ENCODE measurements around the gene RNF223. TPM values are rescaled to one million over a fixed set of nuclear protein-coding genes. Genes with fewer than 3 reads are reported as not detected.

RNF223 gene
- total RNA-seq, 1 experiment from 2014 or later, result 6.3 TPM

- Histone ChIP-seq H3K27me3 (ENCODE audit: insufficient read depth, low read length) (no peaks in the 10 kb centered on the region), H2AFZ (ENCODE audit: low read depth, low read length, poor library complexity, severe bottlenecking) (no peak overlapping the region), H4K20me1 (ENCODE audit: insufficient read depth) (no peaks in the 10 kb centered on the region), H3K9me2 (ENCODE audit: insufficient read depth) (no peaks in the 10 kb centered on the region), H3K27ac (ENCODE audit: low read depth, low read length) (no peak overlapping the region), H3K79me2 (ENCODE audit: insufficient read depth, low read length) (no peaks in the 10 kb centered on the region), H3K36me3 (ENCODE audit: control insufficient read depth in 1 of 2, insufficient read depth in 2 of 2, low read length in 2 of 2) (no peaks in the 10 kb centered on the region), H3K4me3 (replicated peaks in 1 of 2; ENCODE audit: low read depth in 1 of 2, low read length in 2 of 2) (no peak overlapping the region), H3K4me2 (ENCODE audit: low read length) (no peak overlapping the region), H3K9ac (ENCODE audit: low read length) (no peak overlapping the region), H3K9me3 (ENCODE audit: control insufficient read depth in 1 of 2, insufficient read depth in 1 of 2, low read depth in 1 of 2, low read length in 2 of 2) (no peaks in the 10 kb centered on the region), H3K4me1 (ENCODE audit: control insufficient read depth in 1 of 2, insufficient read depth in 2 of 2, low read length in 2 of 2) (peaks cover 10 to 18% of the 10 kb centered on the region in 2 experiments)
- CTCF ChIA-PET, result no interaction called here
- no peak for ATAC-seq
- no peak for DNase-seq (ENCODE audit: low read depth, low spot score)
- RAD21 ChIA-PET (ENCODE audit: low non-redundant PET in 1 of 2, low total read pairs in 2 of 2, uncharacterized antibody in 2 of 2, unreplicated experiment in 2 of 2), result no interaction called here
- POLR2A ChIA-PET, result no interaction called here
- no peak for TF ChIP-seq EZH2phosphoT487 (IDR thresholded peaks at IDR 0.05; ENCODE audit: borderline replicate concordance)
- no peak for TF ChIP-seq ATF3 (IDR thresholded peaks at IDR 0.05)
- TF ChIP-seq POLR2A (IDR thresholded peaks at IDR 0.05; ENCODE audit: borderline replicate concordance, extremely low read depth, insufficient read depth, insufficient read length), result no peak
- TF ChIP-seq CTCF (IDR thresholded peaks at IDR 0.05 in 2 of 3, conservative IDR thresholded peaks at IDR 0.05 in 1 of 3; ENCODE audit: borderline replicate concordance in 1 of 3, insufficient read depth in 1 of 3, low read depth in 2 of 3, low read length in 2 of 3), result no peak
- no peak for TF ChIP-seq REST (IDR thresholded peaks at IDR 0.05; ENCODE audit: low read depth)
- TF ChIP-seq SIN3A (IDR thresholded peaks at IDR 0.05; ENCODE audit: low read depth), result no peak
- TF ChIP-seq FOSL1 (IDR thresholded peaks at IDR 0.05; ENCODE audit: low read depth), result no peak
- TF ChIP-seq CBX3 (IDR thresholded peaks at IDR 0.05; ENCODE audit: low read depth), result no peak
- TF ChIP-seq, protein P1, sequence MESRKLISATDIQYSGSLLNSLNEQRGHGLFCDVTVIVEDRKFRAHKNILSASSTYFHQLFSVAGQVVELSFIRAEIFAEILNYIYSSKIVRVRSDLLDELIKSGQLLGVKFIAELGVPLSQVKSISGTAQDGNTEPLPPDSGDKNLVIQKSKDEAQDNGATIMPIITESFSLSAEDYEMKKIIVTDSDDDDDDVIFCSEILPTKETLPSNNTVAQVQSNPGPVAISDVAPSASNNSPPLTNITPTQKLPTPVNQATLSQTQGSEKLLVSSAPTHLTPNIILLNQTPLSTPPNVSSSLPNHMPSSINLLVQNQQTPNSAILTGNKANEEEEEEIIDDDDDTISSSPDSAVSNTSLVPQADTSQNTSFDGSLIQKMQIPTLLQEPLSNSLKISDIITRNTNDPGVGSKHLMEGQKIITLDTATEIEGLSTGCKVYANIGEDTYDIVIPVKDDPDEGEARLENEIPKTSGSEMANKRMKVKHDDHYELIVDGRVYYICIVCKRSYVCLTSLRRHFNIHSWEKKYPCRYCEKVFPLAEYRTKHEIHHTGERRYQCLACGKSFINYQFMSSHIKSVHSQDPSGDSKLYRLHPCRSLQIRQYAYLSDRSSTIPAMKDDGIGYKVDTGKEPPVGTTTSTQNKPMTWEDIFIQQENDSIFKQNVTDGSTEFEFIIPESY (IDR thresholded peaks at IDR 0.05; ENCODE audit: extremely low read depth, insufficient replicate concordance, low read length), result no peak
- TF ChIP-seq JUND (IDR thresholded peaks at IDR 0.05), result no peak
- TF ChIP-seq, protein P2, sequence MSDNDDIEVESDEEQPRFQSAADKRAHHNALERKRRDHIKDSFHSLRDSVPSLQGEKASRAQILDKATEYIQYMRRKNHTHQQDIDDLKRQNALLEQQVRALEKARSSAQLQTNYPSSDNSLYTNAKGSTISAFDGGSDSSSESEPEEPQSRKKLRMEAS (IDR thresholded peaks at IDR 0.05), result no peak
- TF ChIP-seq CEBPB (IDR thresholded peaks at IDR 0.05; ENCODE audit: low read depth), result no peak
- TF ChIP-seq EGR1 (IDR thresholded peaks at IDR 0.05; ENCODE audit: low read depth), result no peak
- no peak for TF ChIP-seq ZNF274 (IDR thresholded peaks at IDR 0.05; ENCODE audit: low read depth, low read length)
- no peak for TF ChIP-seq ZFX (IDR thresholded peaks at IDR 0.05)
- TF ChIP-seq SRF (IDR thresholded peaks at IDR 0.05; ENCODE audit: low read depth), result no peak
- intact Hi-C loops (cut with micrococcal nuclease), result no loop called here
- no TSS peak for BruUV-seq (replicated peaks)
Measured at GRCh38 chr1:1083416-1084371, 9.6 kb upstream of the RNF223 start.
